Glutamatergic neuron (in vitro differentiated cells): Measurements from ENCODE around the gene SPATA19. TPM values are rescaled to one million over a fixed set of nuclear protein-coding genes. Genes with fewer than 3 reads are reported as not detected.

Experiments used
- DNase-seq: peaks from one replicate; pipeline ENCODE4 v3.0.0; 2022
- H3K27ac Mint-ChIP-seq: one replicate; pipeline ENCODE4 v1.8.0; 2020; ENCODE audit warnings: mild to moderate bottlenecking, mixed read lengths, inconsistent platforms; ENCODE audit not compliant: unreplicated experiment
- H3K27me3 Mint-ChIP-seq: one replicate; pipeline ENCODE4 v1.8.0; 2020; ENCODE audit warnings: mild to moderate bottlenecking, moderate library complexity, mixed read lengths, inconsistent platforms; ENCODE audit not compliant: unreplicated experiment
- H3K36me3 Mint-ChIP-seq: one replicate; pipeline ENCODE4 v1.8.0; 2020; ENCODE audit warnings: mild to moderate bottlenecking, mixed read lengths, inconsistent platforms; ENCODE audit not compliant: unreplicated experiment
- H3K4me1 Mint-ChIP-seq: one replicate; pipeline ENCODE4 v1.8.0; 2020; ENCODE audit warnings: mild to moderate bottlenecking, low read depth, mixed read lengths, inconsistent platforms; ENCODE audit not compliant: unreplicated experiment
- H3K4me3 Mint-ChIP-seq: one replicate; pipeline ENCODE4 v1.8.0; 2020; ENCODE audit warnings: mild to moderate bottlenecking, mixed read lengths, inconsistent platforms; ENCODE audit not compliant: unreplicated experiment
- H3K9me3 Mint-ChIP-seq: one replicate; pipeline ENCODE4 v1.8.0; 2020; ENCODE audit warnings: mild to moderate bottlenecking, moderate library complexity, mixed read lengths, inconsistent platforms; ENCODE audit not compliant: unreplicated experiment
- total RNA-seq: library from RNA; stranded (reverse); fragmentation: NEBNext Ultra II Directional; extraction: Animal tissue kit (Norgen Biotek cat#: 25700); gene quantifications from one replicate; pipeline ENCODE4 v1.2.1, GENCODE V29; 2021; ENCODE audit not compliant: unreplicated experiment
- TF ChIP-seq, protein P1 (sequence below): fragments of 200-600 bp; sonication (generic); IDR thresholded peaks from one replicate; pipeline ENCODE4 v1.5.0; 2021; ENCODE audit not compliant: partially characterized antibody, unreplicated experiment

Gene SPATA19
- total RNA-seq, 1 donor from 2014 or later, result not detected

DNA sequence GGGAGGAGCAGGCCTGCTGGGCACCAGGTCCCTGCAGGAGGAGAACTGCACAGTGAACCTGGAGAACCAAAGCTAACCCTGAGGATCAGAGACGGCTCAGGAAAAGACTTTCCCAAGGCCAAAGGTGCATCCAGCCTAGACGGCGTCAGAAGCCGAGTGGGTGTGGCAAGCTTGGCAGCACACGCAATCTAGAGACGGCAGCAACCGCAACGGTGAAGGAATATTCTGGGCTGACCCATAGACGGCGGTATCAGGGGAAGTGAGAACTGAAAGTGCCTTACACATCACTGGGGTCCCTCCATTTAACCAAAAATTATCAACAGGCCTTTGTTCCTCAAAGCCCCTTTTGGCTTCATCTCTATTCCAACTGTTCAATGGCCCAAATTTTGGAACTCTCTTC is 26.2 kb downstream of the SPATA19 start:
- no peak for DNase-seq
- TF ChIP-seq, protein P1, sequence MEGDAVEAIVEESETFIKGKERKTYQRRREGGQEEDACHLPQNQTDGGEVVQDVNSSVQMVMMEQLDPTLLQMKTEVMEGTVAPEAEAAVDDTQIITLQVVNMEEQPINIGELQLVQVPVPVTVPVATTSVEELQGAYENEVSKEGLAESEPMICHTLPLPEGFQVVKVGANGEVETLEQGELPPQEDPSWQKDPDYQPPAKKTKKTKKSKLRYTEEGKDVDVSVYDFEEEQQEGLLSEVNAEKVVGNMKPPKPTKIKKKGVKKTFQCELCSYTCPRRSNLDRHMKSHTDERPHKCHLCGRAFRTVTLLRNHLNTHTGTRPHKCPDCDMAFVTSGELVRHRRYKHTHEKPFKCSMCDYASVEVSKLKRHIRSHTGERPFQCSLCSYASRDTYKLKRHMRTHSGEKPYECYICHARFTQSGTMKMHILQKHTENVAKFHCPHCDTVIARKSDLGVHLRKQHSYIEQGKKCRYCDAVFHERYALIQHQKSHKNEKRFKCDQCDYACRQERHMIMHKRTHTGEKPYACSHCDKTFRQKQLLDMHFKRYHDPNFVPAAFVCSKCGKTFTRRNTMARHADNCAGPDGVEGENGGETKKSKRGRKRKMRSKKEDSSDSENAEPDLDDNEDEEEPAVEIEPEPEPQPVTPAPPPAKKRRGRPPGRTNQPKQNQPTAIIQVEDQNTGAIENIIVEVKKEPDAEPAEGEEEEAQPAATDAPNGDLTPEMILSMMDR, result no peak
- H3K36me3 Mint-ChIP-seq, result no peaks in the 10 kb centered on the region
- H3K9me3 Mint-ChIP-seq, result peaks cover 4% of the 10 kb centered on the region
- no peak overlapping the region for H3K27ac Mint-ChIP-seq
- H3K4me3 Mint-ChIP-seq, result no peak overlapping the region
- peaks cover 2% of the 10 kb centered on the region for H3K27me3 Mint-ChIP-seq
- H3K4me1 Mint-ChIP-seq, result peaks cover 25% of the 10 kb centered on the region

DNA sequence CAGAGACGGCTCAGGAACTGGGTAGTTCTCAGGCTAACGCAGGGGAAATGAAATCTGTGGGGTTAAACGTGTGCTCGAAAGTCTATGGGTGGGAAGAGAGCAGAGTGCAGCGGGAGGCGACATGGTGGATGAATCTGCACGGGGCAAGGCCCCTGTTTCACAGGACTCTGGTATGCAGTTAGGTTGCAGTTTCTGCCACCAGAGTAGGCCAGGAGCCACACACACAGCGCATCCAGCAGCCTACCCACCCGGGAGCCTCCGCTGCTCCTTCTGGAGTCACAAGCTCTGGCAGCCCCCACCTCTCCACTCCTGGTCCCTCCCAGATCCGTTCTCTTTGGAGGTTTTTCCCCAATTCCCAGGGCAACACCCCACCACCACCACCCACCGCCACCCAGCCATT is 27.0 kb downstream of the SPATA19 start:
- TF ChIP-seq, protein P1, result no peak
- DNase-seq, result no peak
- Mint-ChIP-seq H3K4me1 (peaks cover 25% of the 10 kb centered on the region), H3K27ac (no peak overlapping the region), H3K27me3 (peaks cover 2% of the 10 kb centered on the region), H3K4me3 (no peak overlapping the region), H3K36me3 (no peaks in the 10 kb centered on the region), H3K9me3 (peaks cover 4% of the 10 kb centered on the region)

DNA sequence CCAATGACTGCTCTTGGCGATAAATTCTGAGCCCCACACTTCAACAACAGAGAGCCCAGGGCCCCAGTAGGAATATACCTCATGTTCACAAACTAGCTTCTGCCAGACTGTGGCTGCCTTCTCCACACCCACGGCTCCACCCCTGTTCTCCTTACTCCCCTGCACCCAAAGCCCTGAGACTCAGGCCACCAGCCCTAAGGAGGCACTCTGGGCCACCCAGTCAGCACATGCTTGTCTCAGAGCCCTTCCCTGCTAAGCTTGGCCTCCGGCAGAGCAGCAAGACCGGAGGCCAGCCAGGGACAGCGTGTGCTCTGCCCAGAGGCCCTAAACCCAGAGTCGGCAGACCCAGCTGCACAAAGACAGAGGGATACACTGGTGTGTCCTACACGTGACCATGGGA is 27.9 kb downstream of the SPATA19 start:
- H3K27ac Mint-ChIP-seq, result no peak overlapping the region
- peaks cover 2% of the 10 kb centered on the region for H3K27me3 Mint-ChIP-seq
- no peak for DNase-seq
- H3K4me1 Mint-ChIP-seq, result peaks cover 25% of the 10 kb centered on the region
- H3K4me3 Mint-ChIP-seq, result no peak overlapping the region
- peaks cover 4% of the 10 kb centered on the region for H3K9me3 Mint-ChIP-seq
- TF ChIP-seq, protein P1, result no peak
- no peaks in the 10 kb centered on the region for H3K36me3 Mint-ChIP-seq

DNA sequence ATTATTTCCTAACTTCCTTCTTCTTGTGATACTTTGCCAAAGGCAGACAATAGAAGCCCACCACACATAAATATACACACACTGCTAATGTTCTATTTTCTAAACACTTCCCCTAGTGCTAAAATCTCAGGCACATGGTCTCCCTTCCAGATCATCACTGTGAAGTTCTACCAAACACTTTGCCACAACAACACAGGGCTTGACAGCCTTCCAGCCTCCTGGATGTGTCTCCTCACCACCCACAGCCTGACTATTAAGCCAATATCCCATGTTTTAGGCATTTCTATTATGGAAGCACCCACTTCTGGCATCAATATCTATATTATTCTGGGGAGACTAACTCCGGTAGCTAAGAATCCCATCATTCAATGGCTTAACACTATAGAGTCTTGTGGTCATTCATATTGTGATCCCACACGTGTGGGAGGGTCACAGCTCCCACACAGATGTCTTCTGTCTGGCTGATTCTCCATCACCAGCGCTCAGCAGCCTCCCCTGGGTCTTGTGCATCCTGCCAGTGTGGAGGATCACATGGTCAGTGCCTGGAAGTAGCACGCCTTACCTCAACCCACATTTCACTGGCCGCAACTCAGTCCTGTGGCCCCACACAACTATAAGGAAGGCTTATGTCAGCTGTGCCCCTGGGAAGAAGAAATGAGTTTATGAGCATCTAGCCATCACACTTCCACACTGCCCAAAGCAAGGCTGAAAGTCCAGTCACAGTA is 29.0 kb downstream of the SPATA19 start:
- H3K9me3 Mint-ChIP-seq, result peaks cover 4% of the 10 kb centered on the region
- peaks cover 25% of the 10 kb centered on the region for H3K4me1 Mint-ChIP-seq
- peaks cover 2% of the 10 kb centered on the region for H3K27me3 Mint-ChIP-seq
- no peak overlapping the region for H3K27ac Mint-ChIP-seq
- TF ChIP-seq, protein P1, result no peak
- no peaks in the 10 kb centered on the region for H3K36me3 Mint-ChIP-seq
- H3K4me3 Mint-ChIP-seq, result peak overlapping the region; percentile 50
- DNase-seq, result no peak

DNA sequence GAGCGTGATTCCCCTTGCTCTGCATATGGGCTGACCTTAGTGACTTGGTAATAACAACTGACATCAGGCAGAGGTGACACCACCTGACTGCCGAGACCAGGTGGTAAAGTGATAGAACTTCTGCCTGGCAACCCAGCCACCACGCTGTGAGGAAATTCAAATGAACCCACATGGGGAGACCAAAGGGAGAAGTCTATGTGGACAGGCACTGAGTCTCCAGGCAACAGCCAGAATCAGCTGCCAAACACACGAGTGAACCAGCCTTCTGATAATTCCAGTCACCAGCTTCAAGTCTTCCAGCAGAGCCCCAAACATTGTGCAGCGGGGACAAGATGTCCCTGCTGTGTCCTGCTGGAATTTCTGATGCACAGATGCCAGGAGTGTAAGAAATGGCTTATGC is 29.7 kb downstream of the SPATA19 start:
- peaks cover 4% of the 10 kb centered on the region for H3K9me3 Mint-ChIP-seq
- peaks cover 25% of the 10 kb centered on the region for H3K4me1 Mint-ChIP-seq
- H3K27ac Mint-ChIP-seq, result no peak overlapping the region
- H3K27me3 Mint-ChIP-seq, result peaks cover 2% of the 10 kb centered on the region
- DNase-seq, result no peak
- TF ChIP-seq, protein P1, result no peak
- no peaks in the 10 kb centered on the region for H3K36me3 Mint-ChIP-seq
- no peak overlapping the region for H3K4me3 Mint-ChIP-seq
